ENCODE results near the gene GDF3.
"Not testable (repeated sequence)": the region's sequence is repeated elsewhere in the genome, so short reads cannot be mapped to it uniquely, and the experiment has no call there.

Gene GDF3

DNA sequence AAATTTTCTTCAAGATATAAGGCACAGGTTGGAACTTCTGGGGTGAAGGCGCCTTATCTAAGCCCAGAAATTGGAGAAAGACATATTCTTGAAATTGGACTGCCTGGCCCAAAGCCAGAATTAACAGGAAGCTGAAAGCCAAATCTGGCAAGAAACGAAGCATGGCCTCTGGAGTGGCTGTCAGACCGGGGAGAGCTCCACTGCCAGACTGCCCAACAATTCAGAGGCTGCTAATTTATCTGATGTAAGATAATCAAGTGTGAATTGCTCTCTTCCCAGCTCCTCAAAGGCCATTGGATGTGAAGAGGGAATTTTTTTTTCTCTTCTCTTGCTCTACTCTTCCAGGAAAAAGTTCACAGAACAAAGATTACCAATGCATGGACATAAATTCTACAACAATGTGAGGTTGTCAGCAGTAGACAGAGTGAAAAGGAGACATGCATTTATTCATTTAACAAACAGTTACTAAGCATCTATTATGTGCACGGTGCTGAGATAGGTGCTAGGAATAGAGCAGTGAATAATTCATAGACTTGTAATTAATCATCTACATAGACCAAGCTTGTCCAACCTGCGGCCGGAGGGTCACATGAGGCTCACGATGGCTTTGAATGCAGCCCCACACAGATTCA lies at the start of gene GDF3:
GDF3 (minus strand) TSS at position 210 of the 632 bp plus-strand sequence; CDS start at position 163, 47 bp downstream.
- DNase-seq = no peak

- no peak for DNase-seq
Observed at GRCh38 chr12:7732993-7733392, 37.4 kb upstream of the GDF3 start.

DNA sequence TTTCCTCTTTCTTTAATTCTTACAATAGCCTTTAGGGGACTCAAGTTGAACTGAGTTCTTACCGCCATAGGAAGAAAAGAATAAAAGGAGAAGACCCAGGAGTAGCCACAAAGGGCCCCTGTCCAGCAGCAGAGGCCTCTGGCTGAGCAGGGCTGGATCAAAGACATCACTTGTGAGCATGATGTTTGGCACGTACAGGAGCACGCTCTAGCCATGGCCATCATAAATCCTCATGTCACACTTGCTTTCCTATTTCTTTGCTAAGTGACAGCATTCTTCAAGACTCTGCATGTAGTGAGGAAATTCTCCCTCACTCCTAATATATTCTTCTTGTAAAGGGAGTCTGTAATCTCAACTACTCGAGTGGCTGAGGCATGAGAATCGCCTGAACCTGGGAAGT lies 35.9 kb upstream of the GDF3 start:
- no peak for DNase-seq

- not testable (repeated sequence) for DNase-seq
Observed at GRCh38 chr12:7730984-7731383, 35.4 kb upstream of the GDF3 start.

DNA sequence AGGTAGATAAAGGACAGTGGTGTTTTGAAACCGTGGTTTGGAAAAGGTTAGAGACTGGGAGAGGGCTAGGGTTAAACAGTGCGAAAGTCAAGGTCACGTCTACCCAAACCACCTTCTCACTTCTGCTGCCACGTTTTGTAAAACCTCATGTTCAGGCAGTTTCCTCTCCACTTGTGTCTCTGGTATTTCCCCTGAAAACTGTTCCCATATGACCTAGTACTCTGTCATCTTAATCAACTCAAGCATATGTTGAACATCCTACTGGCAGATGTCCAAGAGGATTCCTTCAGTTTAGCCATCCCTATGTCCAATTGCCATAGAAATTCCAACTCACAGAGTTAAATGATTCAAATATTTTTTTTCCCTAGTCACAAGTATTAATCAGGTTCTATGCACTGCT lies 34.2 kb upstream of the GDF3 start:
- DNase-seq = no peak

GRCh38 chr12:7723926-7724325 lies 28.4 kb upstream of the GDF3 start:
- no peak for DNase-seq

DNA sequence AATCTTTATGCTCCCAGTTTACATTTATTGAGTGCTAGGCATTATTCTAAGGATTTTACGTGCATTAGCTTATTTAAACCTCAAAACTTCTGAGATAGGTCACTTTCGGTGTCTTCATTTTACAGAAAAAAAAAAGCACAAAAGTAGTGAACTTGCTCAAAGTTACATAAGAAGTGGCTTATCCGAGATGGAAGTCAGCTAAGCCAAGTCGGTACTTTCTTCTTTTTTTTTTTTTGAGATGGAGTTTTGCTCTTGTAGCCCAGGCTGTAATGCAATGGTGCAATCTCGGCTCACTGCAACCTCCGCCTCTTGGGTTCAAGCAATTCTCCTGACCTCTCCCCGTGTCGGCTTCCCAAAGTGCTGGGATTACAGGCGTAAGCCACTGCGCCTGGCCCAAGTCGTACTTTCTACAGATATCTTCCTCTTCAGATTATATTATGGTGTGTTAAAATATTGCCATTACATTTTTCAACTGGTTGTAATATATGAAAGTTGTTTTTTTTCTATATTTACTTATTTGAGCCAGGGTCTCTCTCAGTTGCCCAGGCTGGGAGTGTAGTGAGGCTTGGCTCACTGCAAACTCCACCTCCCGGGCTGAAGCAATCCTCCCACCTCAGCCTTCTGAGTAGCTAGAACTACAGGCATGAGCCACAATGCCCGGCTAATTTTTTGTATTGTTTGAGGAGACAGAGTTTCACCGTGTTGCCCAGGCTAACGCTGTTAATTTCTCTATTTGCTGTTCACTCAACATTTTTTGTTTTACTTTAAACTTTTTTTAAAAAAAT lies 24.6 kb upstream of the GDF3 start:
- no peak for DNase-seq

DNA sequence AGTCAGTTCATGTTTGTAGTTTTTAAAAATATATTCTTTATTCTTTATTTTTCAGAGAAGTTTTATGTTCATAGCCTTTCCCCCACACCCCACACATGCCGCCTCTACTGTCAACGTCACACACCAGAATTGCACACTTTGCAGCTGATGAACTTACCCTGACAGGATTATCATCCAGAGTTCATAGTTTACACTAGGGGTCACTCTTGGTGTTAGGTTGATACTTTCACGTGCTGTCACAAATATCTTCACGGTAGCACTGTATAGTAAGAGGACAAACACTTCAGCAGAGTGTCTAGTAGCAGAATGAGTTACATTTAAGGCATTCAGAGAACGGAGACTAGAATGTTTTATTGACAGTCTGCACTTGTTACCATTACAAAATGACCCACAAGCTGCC lies 20.8 kb upstream of the GDF3 start:
- no peak for DNase-seq

- no peak for DNase-seq
Observed at GRCh38 chr12:7712841-7713442, 17.4 kb upstream of the GDF3 start.

DNA sequence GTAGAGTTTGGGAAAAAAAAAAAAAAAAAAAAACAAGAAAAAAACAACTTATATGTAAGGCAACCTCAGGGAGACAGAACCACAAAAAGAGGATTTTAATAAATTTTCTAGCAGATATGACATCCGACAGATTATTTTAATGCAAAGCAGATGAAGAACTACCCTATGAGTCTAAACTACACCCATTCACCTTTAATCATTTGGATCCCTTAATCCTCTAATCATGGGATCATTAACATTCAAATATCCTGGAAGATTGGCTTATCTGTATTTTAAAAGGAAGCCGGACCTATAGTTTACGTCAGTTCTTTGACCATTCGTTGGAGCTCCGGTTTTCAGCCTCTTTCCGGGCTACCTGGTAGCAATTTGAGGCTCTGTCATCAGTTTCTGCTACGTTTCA lies 15.6 kb upstream of the GDF3 start, which contains the start of gene DPPA3:
DPPA3 (plus strand) TSS at position 301 of the 400 bp plus-strand sequence. CDS start 138 bp downstream, outside the sequence.
- DNase-seq = no peak

GRCh38 chr12:7709969-7710675 lies 14.5 kb upstream of the GDF3 start:
- no peak for DNase-seq

- DNase-seq = no peak
Observed at GRCh38 chr12:7705846-7706245, 10.3 kb upstream of the GDF3 start.

DNA sequence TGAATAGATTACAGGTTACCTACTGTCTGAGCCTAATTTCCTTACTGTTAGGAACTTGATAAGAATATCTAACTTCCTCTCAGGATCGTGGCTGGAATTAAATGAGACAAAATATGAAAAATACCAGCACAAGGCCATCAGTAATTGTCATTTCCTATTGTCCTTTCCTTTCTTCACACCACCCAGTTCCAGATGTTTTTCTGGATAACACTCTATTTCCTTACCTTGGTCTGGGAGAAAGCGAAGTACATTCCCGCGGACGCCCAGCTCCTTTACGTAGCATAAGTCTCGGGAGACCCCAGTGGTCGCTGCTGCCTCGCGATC lies 376 bp downstream of the GDF3 start:
- no peak for DNase-seq

DNA sequence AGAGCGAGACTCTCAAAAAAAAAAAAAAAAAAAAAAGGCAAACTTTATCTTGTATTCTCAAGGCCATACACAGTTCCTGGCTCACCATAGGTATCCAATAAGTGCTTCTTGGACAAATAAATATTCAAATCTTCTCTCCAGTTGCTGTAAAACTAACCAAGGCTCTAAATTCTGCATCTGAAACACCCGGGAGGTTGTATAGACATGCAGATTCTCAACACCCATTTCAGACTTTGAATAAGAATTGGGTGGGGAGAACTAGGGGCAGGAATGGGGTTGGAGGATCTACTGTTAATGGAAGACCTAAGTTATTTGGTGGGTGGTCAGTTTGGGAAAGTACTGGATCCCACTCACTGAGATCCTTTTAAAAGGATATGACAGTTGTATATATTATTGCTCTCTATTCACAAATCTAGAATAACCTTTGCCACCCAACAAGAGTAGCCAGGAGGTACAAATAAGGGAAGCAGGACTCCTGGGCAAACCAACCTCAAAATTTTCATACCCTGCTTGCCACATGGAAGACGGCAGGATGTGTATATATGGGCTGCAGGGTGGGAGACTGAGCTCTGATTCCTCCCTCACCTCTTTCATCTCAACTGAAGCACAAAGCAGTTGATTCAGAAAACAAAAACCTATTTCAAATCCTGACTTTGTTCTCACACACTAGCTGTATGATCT lies 879 bp downstream of the GDF3 start:
- DNase-seq = no peak

GRCh38 chr12:7693793-7694192 lies 1.8 kb downstream of the GDF3 start:
- DNase-seq = no peak

DNA sequence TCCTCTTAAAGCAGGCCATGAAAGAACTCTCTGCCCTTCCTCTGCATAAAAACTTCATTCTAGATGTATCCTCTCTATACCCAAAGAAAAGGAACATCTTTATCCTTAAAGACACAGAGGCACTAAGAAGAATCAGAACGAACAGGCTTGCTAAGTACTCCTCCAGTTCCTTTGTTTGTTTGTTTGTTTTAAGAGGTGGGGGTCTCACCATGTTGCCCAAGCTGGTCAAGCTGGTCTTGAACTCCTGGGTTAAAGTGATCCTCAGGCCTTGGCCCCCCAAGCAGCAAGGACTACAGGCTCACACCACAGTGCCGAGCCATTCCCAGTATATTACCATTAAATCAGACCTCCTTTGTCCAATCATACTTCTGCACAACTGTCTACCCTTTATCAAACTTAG lies 14.0 kb downstream of the GDF3 start:
- no peak for DNase-seq

DNA sequence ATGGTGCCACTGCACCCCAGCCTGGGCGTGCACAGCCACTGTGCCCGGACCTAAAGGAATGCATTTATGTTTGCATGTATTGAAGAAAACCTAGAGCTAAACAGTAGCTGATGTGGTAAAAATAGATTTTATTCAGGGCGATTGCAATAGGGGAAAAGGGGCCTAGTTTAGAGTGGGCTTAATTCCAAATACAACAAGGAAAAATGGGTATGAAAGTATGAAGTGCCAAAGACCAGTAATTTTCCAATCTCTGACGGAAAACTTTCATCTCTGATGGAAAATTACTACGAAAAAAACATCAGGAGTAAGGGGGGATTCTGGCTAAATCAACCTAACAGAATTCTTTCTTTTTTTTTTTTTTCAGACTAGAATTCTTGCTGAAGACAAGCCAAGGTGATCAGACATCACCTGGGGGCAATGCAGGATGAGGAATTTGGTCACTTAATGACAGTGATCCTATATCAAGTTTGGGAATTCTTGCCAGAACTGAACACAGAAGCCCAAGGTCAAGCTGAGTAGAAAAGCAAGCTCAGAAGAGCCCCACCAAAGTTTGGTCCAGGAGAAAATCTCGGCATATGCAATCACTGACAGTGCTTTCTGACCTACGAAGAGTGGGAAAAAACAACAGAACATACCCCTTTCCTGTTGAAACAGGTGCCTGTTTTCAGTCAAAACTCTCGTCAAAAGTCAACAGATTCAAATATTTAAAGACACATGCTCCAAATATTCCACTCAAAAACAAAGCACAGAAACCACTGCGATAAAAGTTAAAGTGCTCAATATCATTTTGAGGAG lies 16.1 kb downstream of the GDF3 start:
- no peak for DNase-seq

DNA sequence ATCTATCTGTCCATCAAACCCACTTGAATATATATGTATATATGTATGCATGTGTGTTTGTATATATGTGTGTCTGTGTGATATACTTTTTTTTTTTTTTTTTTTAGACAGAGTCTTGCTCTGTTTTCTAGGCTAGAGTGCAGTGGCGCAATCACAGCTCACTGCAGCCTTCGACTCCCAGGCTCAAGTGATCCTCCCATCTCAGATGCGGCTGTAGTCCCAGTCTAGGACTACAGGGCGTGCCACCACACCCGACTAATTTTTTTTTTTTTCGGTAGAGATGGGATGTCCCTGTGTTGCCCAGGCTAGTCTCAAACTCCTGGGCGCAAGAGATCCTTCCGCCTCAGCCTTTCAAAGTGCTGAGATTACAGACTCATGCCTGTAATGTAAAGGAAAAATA lies 16.8 kb downstream of the GDF3 start:
- DNase-seq = no peak

DNA sequence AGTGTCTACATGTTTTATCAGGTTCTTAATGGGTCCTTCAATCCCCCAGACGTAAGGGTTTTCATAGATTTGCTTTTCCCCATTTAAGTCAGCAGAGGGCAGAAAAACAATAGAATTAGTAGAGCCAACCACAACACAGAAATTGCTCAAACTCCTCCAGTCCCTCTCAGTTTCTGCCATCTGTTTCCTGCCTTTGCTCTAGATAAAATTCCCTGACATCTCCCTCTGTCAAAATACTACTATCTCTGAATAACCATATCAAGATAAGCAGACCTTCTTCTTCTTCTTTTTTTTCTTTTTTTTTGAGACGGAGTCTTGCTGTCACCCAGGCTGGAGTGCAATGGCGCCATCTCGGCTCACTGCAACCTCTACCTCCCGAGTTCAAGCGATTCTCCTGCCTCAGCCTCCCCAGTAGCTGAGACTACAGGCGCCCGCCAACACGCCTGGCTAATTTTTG lies 18.1 kb downstream of the GDF3 start:
- not testable (repeated sequence) for DNase-seq

DNA sequence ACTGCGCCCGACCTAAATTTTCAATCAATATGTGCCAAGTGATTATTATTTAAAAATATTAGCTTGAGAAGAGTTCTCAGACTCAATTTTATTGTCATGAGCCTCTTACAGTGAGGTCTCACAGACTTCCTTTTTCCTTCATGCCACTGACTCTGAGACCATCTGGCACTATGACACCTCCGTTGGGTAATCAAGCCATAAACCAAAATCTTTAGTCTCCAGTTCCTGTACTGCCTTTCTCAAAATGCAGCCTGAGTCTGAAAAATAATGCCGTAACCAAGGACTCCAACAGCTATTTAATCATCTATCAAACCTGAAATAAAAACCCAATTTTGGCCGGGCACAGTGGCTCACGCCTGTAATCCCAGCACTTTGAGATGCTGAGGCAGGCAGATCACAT lies 20.1 kb downstream of the GDF3 start:
- not testable (repeated sequence) for DNase-seq

DNA sequence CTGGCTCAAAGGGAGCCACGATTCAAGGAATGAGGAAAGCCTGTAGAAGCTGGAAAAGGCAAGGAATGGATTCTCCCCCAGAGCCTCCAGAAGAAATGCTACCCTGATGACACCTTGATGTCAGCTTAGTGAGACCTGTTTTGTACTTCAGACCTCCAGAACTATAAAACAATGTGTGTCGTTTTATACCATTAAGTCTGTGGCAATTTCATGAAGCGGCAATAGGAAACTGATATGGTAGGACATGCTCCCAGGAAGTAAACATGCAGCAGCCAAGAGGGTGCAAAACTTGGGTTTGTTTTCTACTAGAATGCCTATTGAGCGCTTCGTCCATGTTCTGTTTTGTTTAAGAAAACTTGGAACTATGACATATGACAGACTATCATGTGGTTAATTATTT lies 27.4 kb downstream of the GDF3 start:
- DNase-seq = no peak

GRCh38 chr12:7667125-7667524 lies 28.4 kb downstream of the GDF3 start:
- no peak for DNase-seq
